ENCODE results near the gene CENPO. TPM values are rescaled to one million over a fixed set of nuclear protein-coding genes. Genes with fewer than 3 reads are reported as not detected.

The CENPO gene
- total and polyA plus RNA-seq, 12 donors: 2.6 to 16.6 (median 9.5) TPM

GRCh38 chr2:24850944-24851343, 57.7 kb downstream of the CENPO start:
- TF ChIP-seq POLR2A (IDR thresholded peaks at IDR 0.05) (no peak), CTCF (IDR thresholded peaks at IDR 0.05) (no peak)
- Histone ChIP-seq H3K27ac (peak overlapping the region in 2 of 5 donors; percentile 47 to 65), H3K27me3 (no peaks in the 10 kb centered on the region), H3K36me3 (replicated peaks in 1 of 2) (no peaks in the 10 kb centered on the region), H3K4me1 (replicated peaks in 1 of 2) (peaks cover 7% of the 10 kb centered on the region in 2 donors), H3K4me3 (no peak overlapping the region), H3K9me3 (replicated peaks in 1 of 3) (no peaks in the 10 kb centered on the region)
- intact Hi-C loops (cut with DNase I): no loop called here
- 60 to 74% (median 68%) methylated on average over 6 to 7 of the region's 7 CpGs for WGBS, 4 donors
- DNase-seq: no peak

- no peaks in the 10 kb centered on the region for H3K27me3 ChIP-seq
- peak overlapping the region in 2 of 5 donors; percentile 17 to 65 for H3K27ac ChIP-seq
- H3K9me3 ChIP-seq (replicated peaks in 1 of 3): no peaks in the 10 kb centered on the region
- WGBS, 4 donors: 95 to 100% (median 96%) methylated on average over 1 to 13 of the region's 13 CpGs
- H3K4me1 ChIP-seq (replicated peaks in 1 of 2): peaks cover 8 to 15% of the 10 kb centered on the region in 2 donors
- no peak for TF ChIP-seq POLR2A (IDR thresholded peaks at IDR 0.05)
- no peak for TF ChIP-seq CTCF (IDR thresholded peaks at IDR 0.05)
- intact Hi-C loops (cut with DNase I): no loop called here
- no peaks in the 10 kb centered on the region for H3K36me3 ChIP-seq (replicated peaks in 1 of 2)
- DNase-seq: no peak
- H3K4me3 ChIP-seq: no peak overlapping the region
These were observed 58.8 kb downstream of the CENPO start for GRCh38 chr2:24852026-24852425.

- Histone ChIP-seq H3K4me1 (replicated peaks in 1 of 2) (peaks cover 8 to 15% of the 10 kb centered on the region in 2 donors), H3K4me3 (no peak overlapping the region), H3K27ac (peak overlapping the region in 2 of 5 donors; percentile 17 to 65), H3K9me3 (replicated peaks in 1 of 3) (no peaks in the 10 kb centered on the region), H3K36me3 (replicated peaks in 1 of 2) (no peaks in the 10 kb centered on the region), H3K27me3 (no peaks in the 10 kb centered on the region)
- TF ChIP-seq CTCF (IDR thresholded peaks at IDR 0.05) (no peak), POLR2A (IDR thresholded peaks at IDR 0.05) (no peak)
- WGBS, 4 donors: 91 to 100% (median 93%) methylated on average over 2 to 23 of the region's 23 CpGs
- intact Hi-C loops (cut with DNase I): no loop called here
- DNase-seq: no peak
These were observed 59.3 kb downstream of the CENPO start for GRCh38 chr2:24852431-24853020.

GRCh38 chr2:24853046-24853445, 59.8 kb downstream of the CENPO start:
- H3K36me3 ChIP-seq (replicated peaks in 1 of 2): no peaks in the 10 kb centered on the region
- H3K4me1 ChIP-seq (replicated peaks in 1 of 2): peaks cover 8 to 15% of the 10 kb centered on the region in 2 donors
- 89 to 97% (median 92%) methylated on average over 9 of the region's 9 CpGs for WGBS, 4 donors
- peak overlapping the region in 1 of 5 donors; percentile 65 for H3K27ac ChIP-seq
- H3K4me3 ChIP-seq: no peak overlapping the region
- H3K27me3 ChIP-seq: no peaks in the 10 kb centered on the region
- intact Hi-C loops (cut with DNase I): no loop called here
- TF ChIP-seq POLR2A (IDR thresholded peaks at IDR 0.05) (no peak), CTCF (IDR thresholded peaks at IDR 0.05) (no peak)
- H3K9me3 ChIP-seq (replicated peaks in 1 of 3): no peaks in the 10 kb centered on the region
- DNase-seq: no peak
